Fibroblast of villous mesenchyme (primary cell): ENCODE measurements around the gene FBL. TPM values are rescaled to one million over a fixed set of nuclear protein-coding genes. Genes with fewer than 3 reads are reported as not detected.

Source experiments
- DNase-seq: peaks from one replicate; pipeline ENCODE4 v3.0.0-alpha.2; 2010; ENCODE audit warnings: low read depth
- H3K4me3 ChIP-seq: 2 replicates; pipeline ENCODE4 v1.5.1; 2011; ENCODE audit warnings: low read depth, mild to moderate bottlenecking, low read length
- total RNA-seq: library from RNA; depleted of rRNA; stranded (reverse); fragments of >200 nt; gene quantifications from 2 replicates; pipeline ENCODE4 v1.2.3, GENCODE V29; 2012
- TF ChIP-seq, protein P1 (sequence below): IDR thresholded peaks from 2 replicates; pipeline ENCODE4 v1.5.1; 2012; ENCODE audit warnings: low read depth, mild to moderate bottlenecking, low read length; ENCODE audit not compliant: insufficient read depth

Gene FBL
- total RNA-seq, 1 donor = 83.3 TPM

DNA sequence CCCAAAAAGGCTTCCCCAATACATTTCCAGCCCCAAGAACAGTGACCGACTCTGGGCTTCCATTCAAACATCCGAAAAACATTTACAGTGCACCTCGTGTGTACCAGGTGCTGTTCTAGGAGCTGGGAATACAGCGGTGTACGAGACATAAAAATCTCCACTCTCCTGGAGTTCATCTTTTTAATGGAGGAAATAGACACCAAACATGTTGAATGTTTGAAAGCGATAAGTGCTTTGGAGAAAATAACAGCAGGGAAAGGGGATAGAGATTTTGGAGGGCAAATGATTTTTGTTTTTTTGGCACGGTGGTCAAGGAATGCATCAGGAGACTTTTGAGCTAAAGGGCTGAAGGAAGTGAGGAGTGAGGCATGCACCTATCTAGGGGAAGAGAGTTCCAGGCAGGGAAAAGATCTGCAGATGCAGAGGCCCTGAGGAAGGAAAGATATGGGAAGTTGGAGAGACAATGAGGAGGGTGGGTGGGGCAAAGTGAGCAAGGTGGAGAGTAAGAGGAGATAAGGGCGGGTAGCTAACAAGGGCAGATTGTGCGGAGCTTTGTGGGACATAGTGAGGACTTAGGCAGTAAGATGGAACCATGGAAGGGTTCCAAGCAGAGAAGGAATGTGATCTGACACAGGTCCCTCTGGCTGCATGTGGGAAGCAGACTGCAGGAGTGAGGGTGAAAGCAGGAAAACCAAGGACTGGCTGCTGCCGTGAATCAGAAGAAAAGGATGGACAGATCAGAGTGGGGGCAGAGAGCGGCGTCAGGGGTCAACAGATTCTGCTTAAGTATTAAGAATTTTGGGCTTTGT lies 703 bp upstream of the FBL start:
- no peak for DNase-seq
- peak overlapping the region; percentile 80 for H3K4me3 ChIP-seq
- TF ChIP-seq, protein P1, sequence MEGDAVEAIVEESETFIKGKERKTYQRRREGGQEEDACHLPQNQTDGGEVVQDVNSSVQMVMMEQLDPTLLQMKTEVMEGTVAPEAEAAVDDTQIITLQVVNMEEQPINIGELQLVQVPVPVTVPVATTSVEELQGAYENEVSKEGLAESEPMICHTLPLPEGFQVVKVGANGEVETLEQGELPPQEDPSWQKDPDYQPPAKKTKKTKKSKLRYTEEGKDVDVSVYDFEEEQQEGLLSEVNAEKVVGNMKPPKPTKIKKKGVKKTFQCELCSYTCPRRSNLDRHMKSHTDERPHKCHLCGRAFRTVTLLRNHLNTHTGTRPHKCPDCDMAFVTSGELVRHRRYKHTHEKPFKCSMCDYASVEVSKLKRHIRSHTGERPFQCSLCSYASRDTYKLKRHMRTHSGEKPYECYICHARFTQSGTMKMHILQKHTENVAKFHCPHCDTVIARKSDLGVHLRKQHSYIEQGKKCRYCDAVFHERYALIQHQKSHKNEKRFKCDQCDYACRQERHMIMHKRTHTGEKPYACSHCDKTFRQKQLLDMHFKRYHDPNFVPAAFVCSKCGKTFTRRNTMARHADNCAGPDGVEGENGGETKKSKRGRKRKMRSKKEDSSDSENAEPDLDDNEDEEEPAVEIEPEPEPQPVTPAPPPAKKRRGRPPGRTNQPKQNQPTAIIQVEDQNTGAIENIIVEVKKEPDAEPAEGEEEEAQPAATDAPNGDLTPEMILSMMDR = no peak

- H3K4me3 ChIP-seq = peak overlapping the region; percentile 80
- no peak for DNase-seq
- TF ChIP-seq, protein P1 = no peak
Observed at GRCh38 chr19:39845584-39845932, 621 bp downstream of the FBL start.

DNA sequence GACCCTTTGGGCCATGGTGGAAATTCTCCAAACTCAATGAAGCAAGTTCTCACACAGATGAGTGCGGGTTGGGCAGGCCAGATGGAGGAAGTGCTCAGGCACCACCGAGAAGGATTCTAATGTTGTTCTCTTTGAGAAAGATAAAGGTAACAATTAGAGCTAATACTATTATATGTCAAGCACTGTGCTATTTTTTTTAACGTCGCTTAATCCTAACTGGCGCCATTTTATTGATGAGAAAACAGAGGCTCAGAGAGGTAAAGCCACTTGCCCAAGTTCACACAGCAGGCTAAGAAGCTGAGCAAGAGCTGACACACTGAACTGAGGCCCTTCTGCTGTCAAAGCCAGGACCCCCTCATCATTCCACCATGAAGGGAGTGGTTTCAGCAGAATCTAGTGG lies 1.0 kb downstream of the FBL start:
- DNase-seq = no peak
- peak overlapping the region; percentile 80 for H3K4me3 ChIP-seq
- TF ChIP-seq, protein P1 = no peak

- H3K4me3 ChIP-seq = no peak overlapping the region
- DNase-seq = peak; percentile 65
- TF ChIP-seq, protein P1 = peak; percentile 77
Observed at GRCh38 chr19:39843919-39844793, 2.0 kb downstream of the FBL start.

- TF ChIP-seq, protein P1 = no peak
- DNase-seq = no peak
- H3K4me3 ChIP-seq = peak overlapping the region; percentile 65
Observed at GRCh38 chr19:39842693-39843435, 3.3 kb downstream of the FBL start.

GRCh38 chr19:39841041-39841440 lies 5.1 kb downstream of the FBL start:
- TF ChIP-seq, protein P1 = no peak
- no peak overlapping the region for H3K4me3 ChIP-seq
- DNase-seq = no peak
